K562 (cell line): ENCODE measurements around the gene ACER3. TPM values are rescaled to one million over a fixed set of nuclear protein-coding genes. Genes with fewer than 3 reads are reported as not detected.
A peak's percentile ranks its signal among the peaks of the same experiment; 100 is the strongest.

Experiments
- ATAC-seq: fragments of 200-7000 bp; cut with Tn5 transposase; 3 replicates; pipeline ENCODE4 v1.9.1; 2020; ENCODE audit warnings: moderate library complexity
- BruUV-seq: library from RNA; stranded (reverse); fragments of 400-500 nt; replicated peaks from 2 replicates; lab custom pipeline; 2021; lab: Mats Ljungman, UMichigan
- CTCF ChIA-PET: fragments of 300-600 bp; formaldehyde crosslinking; extraction: SDS; loops from one replicate; lab custom pipeline; 2021; ENCODE audit warnings: low intra/inter-chr PET ratio; lab: Yijun Ruan, JAX
- POLR2A ChIA-PET: fragments of 300-600, 350-650 bp; sonication (Branson Sonifier 250); formaldehyde crosslinking; extraction: SDS; loops from one replicate; lab custom pipeline; 2021; ENCODE audit warnings: antibody characterized with exemption, inconsistent platforms; lab: Yijun Ruan, JAX
- DNase-seq, 4 experiments: peaks; one replicate each; pipeline versions ENCODE4 v3.0.0 to v3.0.0-alpha.2; 2011 to 2018; ENCODE audit warnings: low spot score in 3 of 4, mixed read lengths in 3 of 4; ENCODE audit errors: extremely low read depth in 1 of 4
- FAIRE-seq: peaks from 2 replicates; lab custom pipeline; 2011; peaks lifted over from hg19 to GRCh38; lab: Jason Lieb, UNC
- H2AFZ ChIP-seq: 2 replicates; pipeline ENCODE4 v1.6.0; 2011; ENCODE audit warnings: low read depth, low read length, control low read depth, inconsistent platforms
- H3K27ac ChIP-seq: fragments of 200-600 bp; 3 replicates; pipeline ENCODE4 v1.8.0; 2011; ENCODE audit warnings: low read depth, mild to moderate bottlenecking, control low read depth, inconsistent platforms, low read length, moderate library complexity, mixed read lengths; ENCODE audit errors: extremely low read depth
- H3K27me3 ChIP-seq, 2 experiments: fragments of 300-600 bp in 1 of 2; 2 replicates in 1 of 2; 3 replicates in 1 of 2; pipeline versions ENCODE4 v1.6.0 to v1.8.0; 2011; ENCODE audit warnings: inconsistent platforms in 2 of 2, low read length in 2 of 2, mild to moderate bottlenecking in 1 of 2, mixed read lengths in 1 of 2, moderate library complexity in 1 of 2; ENCODE audit not compliant: control insufficient read depth in 2 of 2, insufficient read depth in 2 of 2
- H3K36me3 ChIP-seq: fragments of 300-600 bp; 3 replicates; pipeline ENCODE4 v1.8.0; 2011; ENCODE audit warnings: mild to moderate bottlenecking, low read length, inconsistent platforms; ENCODE audit not compliant: control insufficient read depth, insufficient read depth
- H3K4me1 ChIP-seq, 2 experiments: fragments of 200-600 bp in 1 of 2; replicated peaks in 1 of 2; 2 replicates in 1 of 2; 3 replicates in 1 of 2; pipeline versions ENCODE4 v1.5.1 to v1.8.0; 2011; ENCODE audit warnings: inconsistent platforms in 2 of 2, low read length in 2 of 2, mild to moderate bottlenecking in 1 of 2, mixed read lengths in 1 of 2, moderate library complexity in 1 of 2; ENCODE audit not compliant: control insufficient read depth in 2 of 2, insufficient read depth in 2 of 2
- H3K4me2 ChIP-seq: 2 replicates; pipeline ENCODE4 v1.6.1; 2011; ENCODE audit warnings: low read length, control low read depth, inconsistent platforms, mixed read lengths; ENCODE audit not compliant: insufficient read depth
- H3K4me3 ChIP-seq: fragments of 200-600 bp; sonication (generic), shearing (Covaris generic); 2 replicates; pipeline ENCODE4 v1.5.1; 2016; ENCODE audit warnings: control low read depth, inconsistent platforms
- H3K79me2 ChIP-seq: fragments of 200-600 bp; 3 replicates; pipeline ENCODE4 v1.8.0; 2011; ENCODE audit warnings: low read length, inconsistent platforms; ENCODE audit not compliant: control insufficient read depth, insufficient read depth
- H3K9ac ChIP-seq, 2 experiments: 2 replicates each; pipeline versions ENCODE4 v1.6.0 to v1.6.1; 2011; ENCODE audit warnings: low read depth in 2 of 2, low read length in 2 of 2, control low read depth in 1 of 2, inconsistent platforms in 1 of 2, mild to moderate bottlenecking in 1 of 2, mixed read lengths in 1 of 2; ENCODE audit not compliant: insufficient read depth in 1 of 2
- H3K9me1 ChIP-seq: one replicate; pipeline ENCODE4 v1.6.0; 2011; ENCODE audit warnings: inconsistent platforms, mild to moderate bottlenecking, low read length, moderate library complexity; ENCODE audit not compliant: control insufficient read depth, insufficient read depth
- H3K9me3 ChIP-seq: replicated peaks from 2 replicates; pipeline ENCODE4 v1.5.1; 2011; ENCODE audit warnings: low read depth, low read length, inconsistent platforms; ENCODE audit not compliant: control insufficient read depth, insufficient read depth
- H4K20me1 ChIP-seq: replicated peaks from 2 replicates; pipeline ENCODE4 v1.6.1; 2011; ENCODE audit warnings: low read length, inconsistent platforms, mixed read lengths; ENCODE audit not compliant: control insufficient read depth, insufficient read depth
- C11orf30 ChIP-seq: fragments of 450-650 bp; IDR thresholded peaks from 2 replicates; pipeline ENCODE4 v1.6.1; 2016; ENCODE audit warnings: low read depth, mild to moderate bottlenecking
- CHD1 ChIP-seq: fragments of 200-600 bp; sonication (generic); IDR thresholded peaks from one replicate; pipeline ENCODE4 v1.6.1; 2012; ENCODE audit warnings: mild to moderate bottlenecking, moderate library complexity, low read length, inconsistent platforms
- HDGF ChIP-seq: fragments of 450-650 bp; IDR thresholded peaks from 2 replicates; pipeline ENCODE4 v1.6.1; 2016
- KDM4B ChIP-seq, 2 experiments: fragments of 450-650 bp in 1 of 2; sonication (generic) in 1 of 2; IDR thresholded peaks; 2 replicates each; pipeline ENCODE4 v1.6.1; 2016 to 2017; ENCODE audit warnings: borderline replicate concordance in 2 of 2, antibody characterized with exemption in 1 of 2, low read depth in 1 of 2, mild to moderate bottlenecking in 1 of 2
- MCM7 ChIP-seq, 2 experiments: fragments of 450-650 bp; IDR thresholded peaks; 2 replicates each; pipeline ENCODE4 v1.6.1; 2016 to 2018
- NCOR1 ChIP-seq: fragments of 450-650 bp; IDR thresholded peaks from 2 replicates; pipeline ENCODE4 v1.6.1; 2016; ENCODE audit warnings: mild to moderate bottlenecking, moderate library complexity
- SMAD3 ChIP-seq: fragments of 450-650 bp; formaldehyde crosslinking; conservative IDR thresholded peaks from 2 replicates; pipeline ENCODE4 v1.4.0; 2020; ENCODE audit warnings: mild to moderate bottlenecking
- SRF ChIP-seq, 2 experiments: fragments of 250-450, 450-650 bp in 1 of 2; sonication (Bioruptor Pico) in 1 of 2; sonication (generic) in 1 of 2; formaldehyde crosslinking; IDR thresholded peaks; 2 replicates each; pipeline versions ENCODE4 v1.5.0 to v1.5.1; 2020 to 2022; ENCODE audit warnings: mild to moderate bottlenecking in 1 of 2, missing genetic modification reagents in 1 of 2
- SRSF3 ChIP-seq: fragments of 200-400 bp; formaldehyde crosslinking; IDR thresholded peaks from 2 replicates; pipeline ENCODE4 v1.6.1; 2016; ENCODE audit warnings: mild to moderate bottlenecking, low read length, moderate library complexity; ENCODE audit not compliant: insufficient read depth
- STAT5A ChIP-seq: IDR thresholded peaks from 2 replicates; pipeline ENCODE4 v1.6.1; 2012; ENCODE audit warnings: low read length, inconsistent platforms, borderline replicate concordance
- XRCC5 ChIP-seq: fragments of 200-400 bp; formaldehyde crosslinking; IDR thresholded peaks from 2 replicates; pipeline ENCODE4 v1.6.1; 2017; ENCODE audit warnings: low read depth, mild to moderate bottlenecking, low read length
- ZNF76 ChIP-seq: fragments of 250-450 bp; sonication (Bioruptor Pico); IDR thresholded peaks from 2 replicates; pipeline ENCODE4 v1.4.0; 2020; ENCODE audit warnings: mild to moderate bottlenecking, moderate library complexity, borderline replicate concordance
- WGBS: fragments of 100-300 bp; shearing (Covaris generic); methylation state at CpG from one replicate; pipeline ENCODE4 v1.1.6; 2016; ENCODE audit warnings: low coverage, mixed read lengths; ENCODE audit not compliant: insufficient coverage; ENCODE audit errors: missing lambda C conversion rate; 5-methylcytosine and 5-hydroxymethylcytosine counted together
- in situ Hi-C: fragments of 300-500 bp; cut with MboI; formaldehyde crosslinking; loops from 4 replicates; pipeline ENCODE4 v1.15.0; 2018; ENCODE audit warnings: inconsistent platforms, mixed read lengths
- intact Hi-C: fragments of 100-400 bp; cut with micrococcal nuclease; formaldehyde crosslinking; loops from 2 replicates; pipeline ENCODE4 v1.14.2; 2022
- polyA plus RNA-seq, 8 experiments: library from polyadenylated mRNA; depleted of rRNA in 4 of 8; stranded (reverse) in 5 of 8; unstranded in 3 of 8; fragments of >200 nt; fragmentation: Nextera tagmentation in 2 of 8; fragmentation: Illumina TruSeq in 1 of 8; extraction: Ambion mirVana in 2 of 8; extraction: Trizol in 1 of 8; gene quantifications; 2 replicates each; pipeline versions ENCODE4 v1.2.1 to v1.2.3, GENCODE V29; 2011 to 2014; ENCODE audit warnings: inconsistent platforms in 1 of 8, missing spikeins in 1 of 8
- total RNA-seq, 7 experiments: library from RNA; depleted of rRNA in 6 of 7; stranded (reverse); fragments of >200 nt in 6 of 7; fragmentation: Illumina TruSeq in 2 of 7; extraction: Trizol in 2 of 7; gene quantifications; 2 replicates each; pipeline versions ENCODE4 v1.2.1 to v1.2.3, GENCODE V29; 2011 to 2021; ENCODE audit warnings: low replicate concordance in 1 of 7
- TF ChIP-seq, protein P1 (sequence below): sonication (generic); formaldehyde crosslinking; IDR thresholded peaks from 2 replicates; pipeline ENCODE4 v1.8.0; 2022; ENCODE audit warnings: missing genetic modification reagents, mild to moderate bottlenecking, borderline replicate concordance
- TF ChIP-seq, protein P2 (sequence below): fragments of 450-650 bp; formaldehyde crosslinking; IDR thresholded peaks from 2 replicates; pipeline ENCODE4 v1.4.0; 2020; ENCODE audit warnings: mild to moderate bottlenecking, moderate library complexity
- TF ChIP-seq, protein P3 (sequence below): fragments of 450-650 bp; IDR thresholded peaks from 2 replicates; pipeline ENCODE4 v1.6.1; 2017; ENCODE audit warnings: mild to moderate bottlenecking, moderate library complexity
- TF ChIP-seq, protein P4 (sequence below): fragments of 200-800 bp; sonication (Bioruptor generic); IDR thresholded peaks from 2 replicates; pipeline ENCODE4 v1.6.1; 2017; ENCODE audit warnings: missing genetic modification characterization, missing compliant biosample characterization

The ACER3 gene
- total and polyA plus RNA-seq, 9 of the 15 experiments (the other 6 are each of a cell fraction or from before 2014, with no cell fraction given): 2.0 to 23.8 (median 9.5) TPM

DNA sequence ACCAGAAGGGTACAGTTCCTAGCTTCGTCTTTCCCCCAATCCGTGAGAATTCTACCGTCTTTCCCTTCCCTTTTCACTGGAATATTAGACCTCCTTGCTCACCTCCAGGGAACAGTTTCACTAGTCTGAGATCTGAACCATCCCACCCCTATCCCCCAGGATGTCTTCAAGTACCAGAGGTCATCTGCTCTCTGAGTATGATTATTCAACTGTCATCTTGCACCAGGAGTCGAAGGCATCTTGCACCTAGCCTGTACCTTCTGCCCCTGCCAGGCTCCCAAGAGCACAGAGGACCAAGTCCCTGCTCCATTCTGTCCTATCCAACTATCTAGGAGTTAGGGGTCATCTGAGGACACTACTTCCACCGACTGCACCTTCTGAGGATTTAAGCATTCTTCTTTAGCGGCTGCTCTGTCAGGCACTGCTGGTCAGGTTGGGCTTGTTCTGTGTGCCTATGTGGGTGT lies 804 bp downstream of the ACER3 start:
- peak overlapping the region; percentile 94 for H3K4me3 ChIP-seq
- no TSS peak for BruUV-seq
- ChIA-PET POLR2A (interaction anchor here (0.6 to 2.2 kb wide), 4 partner anchors 10 to 37 kb away, joined by 3 to 6 read pairs (median 5); no protein-coding TSS in a partner anchor), CTCF (interaction anchor here (1.4 kb wide), 1 partner anchor 57 kb away, joined by 3 read pairs; no protein-coding TSS in a partner anchor)
- FAIRE-seq (peak; percentile 44), DNase-seq (peak in 2 of 4 experiments; percentile 23 to 44), ATAC-seq (peak; percentile 28)
- H4K20me1 ChIP-seq: no peaks in the 10 kb centered on the region
- peak overlapping the region; percentile 88; the same call in 2 of the 3 replicates for H3K27ac ChIP-seq
- no peaks in the 10 kb centered on the region for H3K9me3 ChIP-seq
- peaks cover 27% of the 10 kb centered on the region for H3K79me2 ChIP-seq
- H3K4me2 ChIP-seq: peak overlapping the region; percentile 94
- in situ Hi-C loops (no loop called here), intact Hi-C loops (loop anchor here (2.0 kb wide), 1 partner anchor 57 kb away; no protein-coding TSS in a partner anchor)
- H3K4me1 ChIP-seq: peaks cover 16 to 23% of the 10 kb centered on the region in 2 experiments; a peak in 4 of 5 replicates
- 0% methylated on average over 6 of the region's 6 CpGs for WGBS
- H3K36me3 ChIP-seq: peaks cover 4% of the 10 kb centered on the region; the same call in 2 of the 3 replicates
- no peaks in the 10 kb centered on the region for H3K9me1 ChIP-seq
- H3K27me3 ChIP-seq: no peaks in the 10 kb centered on the region
- peak overlapping the region; percentile 98 for H2AFZ ChIP-seq
- H3K9ac ChIP-seq: peak overlapping the region; percentile 84 to 97
- TF ChIP-seq CHD1 (no peak), NCOR1 (no peak), C11orf30 (no peak), SRSF3 (no peak), MCM7 (IDR thresholded peaks at IDR 0.05) (no peak), XRCC5 (no peak), SRF (CRISPR knock-in tag; IDR thresholded peaks at IDR 0.05) (no peak), KDM4B (IDR thresholded peaks at IDR 0.05; ENCODE audit: borderline replicate concordance in 2 of 2, low read depth in 1 of 2) (no peak), SMAD3 (no peak), ZNF76 (CRISPR knock-in tag) (no peak), HDGF (peak; percentile 44; the same call in 1 of the 2 replicates), STAT5A (no peak)
- TF ChIP-seq, protein P1, sequence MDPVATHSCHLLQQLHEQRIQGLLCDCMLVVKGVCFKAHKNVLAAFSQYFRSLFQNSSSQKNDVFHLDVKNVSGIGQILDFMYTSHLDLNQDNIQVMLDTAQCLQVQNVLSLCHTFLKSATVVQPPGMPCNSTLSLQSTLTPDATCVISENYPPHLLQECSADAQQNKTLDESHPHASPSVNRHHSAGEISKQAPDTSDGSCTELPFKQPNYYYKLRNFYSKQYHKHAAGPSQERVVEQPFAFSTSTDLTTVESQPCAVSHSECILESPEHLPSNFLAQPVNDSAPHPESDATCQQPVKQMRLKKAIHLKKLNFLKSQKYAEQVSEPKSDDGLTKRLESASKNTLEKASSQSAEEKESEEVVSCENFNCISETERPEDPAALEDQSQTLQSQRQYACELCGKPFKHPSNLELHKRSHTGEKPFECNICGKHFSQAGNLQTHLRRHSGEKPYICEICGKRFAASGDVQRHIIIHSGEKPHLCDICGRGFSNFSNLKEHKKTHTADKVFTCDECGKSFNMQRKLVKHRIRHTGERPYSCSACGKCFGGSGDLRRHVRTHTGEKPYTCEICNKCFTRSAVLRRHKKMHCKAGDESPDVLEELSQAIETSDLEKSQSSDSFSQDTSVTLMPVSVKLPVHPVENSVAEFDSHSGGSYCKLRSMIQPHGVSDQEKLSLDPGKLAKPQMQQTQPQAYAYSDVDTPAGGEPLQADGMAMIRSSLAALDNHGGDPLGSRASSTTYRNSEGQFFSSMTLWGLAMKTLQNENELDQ (CRISPR knock-in tag): no peak
- TF ChIP-seq, protein P2, sequence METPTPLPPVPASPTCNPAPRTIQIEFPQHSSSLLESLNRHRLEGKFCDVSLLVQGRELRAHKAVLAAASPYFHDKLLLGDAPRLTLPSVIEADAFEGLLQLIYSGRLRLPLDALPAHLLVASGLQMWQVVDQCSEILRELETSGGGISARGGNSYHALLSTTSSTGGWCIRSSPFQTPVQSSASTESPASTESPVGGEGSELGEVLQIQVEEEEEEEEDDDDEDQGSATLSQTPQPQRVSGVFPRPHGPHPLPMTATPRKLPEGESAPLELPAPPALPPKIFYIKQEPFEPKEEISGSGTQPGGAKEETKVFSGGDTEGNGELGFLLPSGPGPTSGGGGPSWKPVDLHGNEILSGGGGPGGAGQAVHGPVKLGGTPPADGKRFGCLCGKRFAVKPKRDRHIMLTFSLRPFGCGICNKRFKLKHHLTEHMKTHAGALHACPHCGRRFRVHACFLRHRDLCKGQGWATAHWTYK (CRISPR knock-in tag): no peak
- TF ChIP-seq, protein P3, sequence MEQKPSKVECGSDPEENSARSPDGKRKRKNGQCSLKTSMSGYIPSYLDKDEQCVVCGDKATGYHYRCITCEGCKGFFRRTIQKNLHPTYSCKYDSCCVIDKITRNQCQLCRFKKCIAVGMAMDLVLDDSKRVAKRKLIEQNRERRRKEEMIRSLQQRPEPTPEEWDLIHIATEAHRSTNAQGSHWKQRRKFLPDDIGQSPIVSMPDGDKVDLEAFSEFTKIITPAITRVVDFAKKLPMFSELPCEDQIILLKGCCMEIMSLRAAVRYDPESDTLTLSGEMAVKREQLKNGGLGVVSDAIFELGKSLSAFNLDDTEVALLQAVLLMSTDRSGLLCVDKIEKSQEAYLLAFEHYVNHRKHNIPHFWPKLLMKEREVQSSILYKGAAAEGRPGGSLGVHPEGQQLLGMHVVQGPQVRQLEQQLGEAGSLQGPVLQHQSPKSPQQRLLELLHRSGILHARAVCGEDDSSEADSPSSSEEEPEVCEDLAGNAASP: peak; percentile 74
- TF ChIP-seq, protein P4, sequence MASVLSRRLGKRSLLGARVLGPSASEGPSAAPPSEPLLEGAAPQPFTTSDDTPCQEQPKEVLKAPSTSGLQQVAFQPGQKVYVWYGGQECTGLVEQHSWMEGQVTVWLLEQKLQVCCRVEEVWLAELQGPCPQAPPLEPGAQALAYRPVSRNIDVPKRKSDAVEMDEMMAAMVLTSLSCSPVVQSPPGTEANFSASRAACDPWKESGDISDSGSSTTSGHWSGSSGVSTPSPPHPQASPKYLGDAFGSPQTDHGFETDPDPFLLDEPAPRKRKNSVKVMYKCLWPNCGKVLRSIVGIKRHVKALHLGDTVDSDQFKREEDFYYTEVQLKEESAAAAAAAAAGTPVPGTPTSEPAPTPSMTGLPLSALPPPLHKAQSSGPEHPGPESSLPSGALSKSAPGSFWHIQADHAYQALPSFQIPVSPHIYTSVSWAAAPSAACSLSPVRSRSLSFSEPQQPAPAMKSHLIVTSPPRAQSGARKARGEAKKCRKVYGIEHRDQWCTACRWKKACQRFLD (CRISPR knock-in tag): peak; percentile 54; the same call in 1 of the 2 replicates
